HG03095 (cell line): ENCODE data around the gene IL20RB.

Experiments
- ATAC-seq: cut with Tn5 transposase; IDR thresholded peaks from one replicate; pipeline ENCODE4 v1.9.1; 2021; ENCODE audit warnings: moderate library complexity; ENCODE audit not compliant: unreplicated experiment

Gene IL20RB

DNA sequence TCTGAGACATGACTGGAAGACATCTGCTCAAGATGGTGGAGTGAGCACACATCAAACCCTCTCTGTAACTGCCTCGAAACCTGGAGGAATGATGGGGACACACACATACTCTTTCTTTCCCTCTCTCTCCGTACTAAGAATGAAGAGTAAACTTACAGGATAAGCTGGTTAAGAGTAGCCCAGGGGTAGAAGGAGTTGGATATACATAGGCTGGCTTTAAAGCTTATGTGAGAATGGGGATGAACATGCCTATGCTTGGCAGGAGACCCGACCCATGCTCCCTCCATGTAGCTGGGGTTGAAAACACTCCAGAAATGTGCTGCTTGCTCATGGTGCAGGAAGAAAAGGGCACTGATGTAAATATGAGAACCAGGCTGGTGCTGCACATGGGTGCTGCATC lies 68.9 kb downstream of the IL20RB start:
- no peak for ATAC-seq

- peak; percentile 61 for ATAC-seq
Measured at GRCh38 chr3:137032465-137033120, 74.8 kb downstream of the IL20RB start.

- ATAC-seq = no peak
Measured at GRCh38 chr3:137035631-137036030, 77.8 kb downstream of the IL20RB start.

DNA sequence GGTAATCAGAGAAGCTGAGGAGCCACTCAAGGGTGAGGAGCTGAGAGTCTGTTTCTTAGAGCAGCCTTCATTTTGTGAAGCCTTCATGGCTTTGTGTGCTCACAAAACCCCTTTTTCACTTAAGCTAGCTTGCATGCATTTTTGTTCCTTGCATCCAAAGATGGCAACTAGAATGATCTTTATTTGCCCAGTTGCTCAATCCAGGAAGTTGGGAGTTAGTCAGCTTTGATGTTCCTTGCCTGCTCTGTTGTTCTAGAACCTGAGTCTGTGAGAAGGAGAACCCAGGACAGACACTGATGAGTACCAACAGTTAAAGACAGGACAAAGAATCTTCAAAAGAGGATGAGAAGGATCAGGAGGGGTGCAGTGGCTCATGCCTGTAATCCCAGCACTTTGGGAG lies 81.8 kb downstream of the IL20RB start:
- no peak for ATAC-seq

DNA sequence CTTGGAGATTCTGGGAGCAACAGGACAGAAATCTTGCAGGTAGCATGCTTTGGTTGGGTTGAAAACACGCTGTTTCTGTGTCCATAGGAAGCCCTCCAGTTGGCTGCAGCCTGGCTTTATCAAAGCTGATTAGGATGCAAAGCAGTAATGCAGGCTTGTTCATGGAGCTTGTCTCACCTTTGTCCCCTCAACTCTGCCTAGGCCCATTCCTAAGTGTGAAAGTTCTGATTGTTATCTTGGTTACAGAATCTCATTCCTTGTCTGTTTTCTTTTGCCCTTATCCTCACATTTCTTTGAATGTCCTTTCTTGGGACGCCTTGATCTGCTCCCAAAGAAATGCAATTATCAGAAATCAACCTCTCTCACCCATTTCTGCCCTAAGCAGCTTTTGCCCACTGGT lies 83.5 kb downstream of the IL20RB start:
- ATAC-seq = no peak

DNA sequence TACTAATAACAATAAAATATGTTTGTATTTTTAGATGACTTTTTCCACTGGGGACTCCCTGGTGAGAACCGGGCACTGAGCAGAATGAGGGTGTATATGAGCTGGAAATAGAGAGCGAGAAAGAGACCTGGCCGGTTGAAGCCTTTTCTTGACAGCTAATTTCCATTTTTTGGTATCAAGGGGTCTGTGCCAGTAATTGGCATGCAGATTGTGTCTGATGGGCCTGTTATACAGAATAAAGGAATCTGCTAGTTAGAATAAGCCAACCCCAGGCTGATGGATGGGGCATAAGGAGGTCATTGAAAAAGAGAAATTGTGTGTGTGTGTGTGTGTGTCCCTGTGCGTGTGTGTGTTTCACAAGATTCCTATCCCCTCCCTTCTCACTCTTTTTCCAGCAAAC lies 83.9 kb downstream of the IL20RB start:
- ATAC-seq = no peak

DNA sequence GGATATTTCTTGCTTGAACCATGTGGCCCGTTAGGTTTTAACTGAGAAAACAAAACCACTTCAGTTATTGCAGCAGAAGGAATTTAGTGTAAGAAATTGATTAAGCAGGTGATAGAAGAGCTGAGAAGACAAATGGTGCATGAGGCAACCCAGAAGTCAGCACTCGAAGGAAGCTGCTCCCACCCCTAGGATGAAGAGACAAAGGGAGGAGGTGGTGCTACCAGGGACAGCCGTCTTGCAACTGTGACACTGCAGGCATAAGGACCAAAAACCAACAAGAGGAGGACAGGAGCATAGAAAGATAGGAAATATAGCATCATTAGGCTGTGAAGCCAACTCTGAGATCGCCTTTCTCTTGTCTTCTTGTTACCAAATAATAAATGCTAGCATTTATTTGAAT lies 89.0 kb downstream of the IL20RB start:
- ATAC-seq = no peak

DNA sequence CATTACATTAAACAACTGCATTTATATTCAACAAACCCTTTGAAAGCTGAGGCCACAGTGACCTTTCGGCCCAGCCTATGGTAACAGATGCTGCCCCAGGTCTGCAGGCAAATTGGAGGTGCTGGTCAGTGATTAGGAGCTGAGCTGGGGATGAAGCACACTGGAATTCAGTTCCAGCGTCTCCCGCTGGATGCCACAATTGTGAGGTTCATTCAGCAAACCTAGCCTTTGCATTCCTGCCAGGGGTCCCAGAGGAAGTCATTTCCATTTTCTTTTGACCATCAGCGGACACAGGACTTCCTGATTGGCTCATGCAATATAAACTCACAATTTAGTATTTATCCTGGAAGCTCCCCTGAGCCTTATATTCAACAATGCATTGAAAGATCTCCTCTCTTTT lies 89.5 kb downstream of the IL20RB start:
- no peak for ATAC-seq

DNA sequence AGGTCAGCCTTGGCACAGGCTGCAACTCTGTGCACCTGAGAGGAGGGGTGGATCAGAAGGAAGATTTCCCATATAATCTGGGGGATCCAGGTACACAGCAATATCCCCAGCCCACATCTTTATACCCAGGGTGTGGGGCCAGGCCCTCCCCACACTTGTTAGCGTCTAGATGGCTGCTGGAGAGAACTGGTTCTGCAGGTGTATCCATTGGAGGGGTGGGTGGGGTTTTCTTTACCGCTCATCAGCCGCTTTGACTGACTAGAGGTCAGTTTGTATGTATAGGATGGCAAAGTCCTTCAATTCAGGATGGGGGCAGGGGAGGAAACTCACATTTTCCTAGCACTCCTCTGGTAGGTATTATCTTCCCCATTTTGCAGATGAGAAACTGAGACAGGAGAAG lies 92.5 kb downstream of the IL20RB start:
- ATAC-seq = no peak

DNA sequence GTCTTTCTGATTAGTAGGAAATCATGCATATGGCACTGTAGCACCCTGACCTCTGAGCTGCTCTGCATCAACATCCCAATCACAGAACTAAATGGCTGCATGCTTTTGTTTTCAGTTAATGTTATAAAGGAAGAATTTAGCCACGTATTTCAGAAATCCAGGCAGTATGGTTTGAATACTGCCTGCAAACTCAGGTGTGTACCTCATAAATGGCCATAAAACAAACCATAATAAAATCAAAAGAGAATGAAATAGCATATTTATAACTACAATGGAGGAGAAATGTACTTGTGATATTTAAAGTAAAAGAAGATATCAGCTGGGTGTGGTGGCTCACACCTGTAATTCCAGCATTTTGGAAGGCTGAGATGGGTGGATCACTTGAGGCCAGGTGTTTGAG lies 94.5 kb downstream of the IL20RB start:
- no peak for ATAC-seq
